ENCODE results near the gene EYA4.

Gene EYA4

GRCh38 chr6:133407320-133408100, 166.4 kb downstream of the EYA4 start:
- DNase-seq = no peak

- DNase-seq = no peak
Observed at GRCh38 chr6:133408132-133408531, 167.0 kb downstream of the EYA4 start.

GRCh38 chr6:133408543-133408942, 167.4 kb downstream of the EYA4 start:
- DNase-seq = no peak

- no peak for DNase-seq
Observed at GRCh38 chr6:133410638-133411435, 169.7 kb downstream of the EYA4 start.

- no peak for DNase-seq
Observed at GRCh38 chr6:133411757-133412156, 170.6 kb downstream of the EYA4 start.

GRCh38 chr6:133415262-133415661, 174.1 kb downstream of the EYA4 start:
- DNase-seq = no peak

- DNase-seq = no peak
Observed at GRCh38 chr6:133418108-133418507, 177.0 kb downstream of the EYA4 start.

GRCh38 chr6:133423242-133423641, 182.1 kb downstream of the EYA4 start:
- DNase-seq = no peak

GRCh38 chr6:133424359-133424758, 183.2 kb downstream of the EYA4 start:
- DNase-seq = no peak

GRCh38 chr6:133426038-133426437, 184.9 kb downstream of the EYA4 start:
- DNase-seq = no peak

GRCh38 chr6:133428295-133428694, 187.1 kb downstream of the EYA4 start:
- no peak for DNase-seq

- DNase-seq = no peak
Observed at GRCh38 chr6:133430530-133430929, 189.4 kb downstream of the EYA4 start.

- DNase-seq = no peak
Observed at GRCh38 chr6:133431031-133431430, 189.9 kb downstream of the EYA4 start.

GRCh38 chr6:133432021-133432989, 191.1 kb downstream of the EYA4 start:
- no peak for DNase-seq

- no peak for DNase-seq
Observed at GRCh38 chr6:133435065-133435728, 194.0 kb downstream of the EYA4 start.

- DNase-seq = no peak
Observed at GRCh38 chr6:133436652-133437051, 195.5 kb downstream of the EYA4 start.

- no peak for DNase-seq
Observed at GRCh38 chr6:133441491-133441890, 200.3 kb downstream of the EYA4 start.

- DNase-seq = no peak
Observed at GRCh38 chr6:133446789-133447188, 205.6 kb downstream of the EYA4 start.

GRCh38 chr6:133447924-133448323, 206.8 kb downstream of the EYA4 start:
- no peak for DNase-seq

- no peak for DNase-seq
Observed at GRCh38 chr6:133456439-133456838, 215.3 kb downstream of the EYA4 start.

- no peak for DNase-seq
Observed at GRCh38 chr6:133456944-133457343, 215.8 kb downstream of the EYA4 start.

- no peak for DNase-seq
Observed at GRCh38 chr6:133460101-133460500, 218.9 kb downstream of the EYA4 start.

Measured in stimulated activated CD4-positive, alpha-beta T cell treated with anti-CD3 and anti-CD28 coated beads, Interleukin-4, amount 100 ng/mL, for 24 hours (primary cell).